HG02642 (cell line): ENCODE measurements around the gene RAD54L.
"Not testable (repeated sequence)": the region's sequence is repeated elsewhere in the genome, so short reads cannot be mapped to it uniquely, and the experiment has no call there.

ENCODE experiments used
- ATAC-seq: cut with Tn5 transposase; IDR thresholded peaks from one replicate; pipeline ENCODE4 v1.9.1; 2021; ENCODE audit warnings: mild to moderate bottlenecking; ENCODE audit not compliant: unreplicated experiment, poor library complexity

RAD54L gene

DNA sequence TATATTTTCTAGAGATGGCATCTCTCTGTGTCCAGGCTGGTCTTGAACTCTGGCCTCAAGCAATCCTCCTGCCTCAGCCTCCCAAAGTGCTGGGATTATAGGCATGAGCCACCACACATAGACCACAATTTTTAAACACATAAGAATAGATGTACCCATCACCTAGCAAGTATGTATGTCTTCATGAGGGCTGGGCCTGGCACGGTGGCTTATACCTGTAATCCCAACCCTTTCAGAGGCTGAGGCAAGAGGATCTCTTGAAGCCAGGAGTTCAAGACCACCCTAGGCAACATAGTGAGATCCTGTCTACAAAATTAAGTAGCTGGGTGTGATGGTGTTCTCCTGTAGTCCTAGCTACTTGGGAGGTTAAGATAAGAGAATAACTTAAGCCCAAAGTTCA, 69.8 kb downstream of the RAD54L start:
- no peak for ATAC-seq

DNA sequence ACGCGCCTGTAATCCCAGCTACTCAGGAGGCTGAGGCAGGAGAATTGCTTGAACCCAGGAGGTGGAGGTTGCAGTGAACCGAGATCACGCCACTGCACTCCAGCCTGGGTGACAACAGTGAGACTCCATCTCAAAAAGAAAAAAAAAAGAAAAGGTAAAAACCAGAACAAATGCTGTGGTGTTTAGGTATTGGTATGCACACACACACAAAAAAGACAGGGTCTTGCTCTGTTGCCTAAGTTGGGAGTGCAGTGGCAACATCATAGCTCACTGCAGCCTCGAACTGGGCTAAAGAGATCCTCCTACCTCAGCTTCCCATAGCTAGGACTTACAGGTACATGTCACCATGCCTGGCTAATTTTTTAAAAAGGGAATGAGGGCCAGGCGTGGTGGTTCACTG, 71.7 kb downstream of the RAD54L start:
- not testable (repeated sequence) for ATAC-seq

DNA sequence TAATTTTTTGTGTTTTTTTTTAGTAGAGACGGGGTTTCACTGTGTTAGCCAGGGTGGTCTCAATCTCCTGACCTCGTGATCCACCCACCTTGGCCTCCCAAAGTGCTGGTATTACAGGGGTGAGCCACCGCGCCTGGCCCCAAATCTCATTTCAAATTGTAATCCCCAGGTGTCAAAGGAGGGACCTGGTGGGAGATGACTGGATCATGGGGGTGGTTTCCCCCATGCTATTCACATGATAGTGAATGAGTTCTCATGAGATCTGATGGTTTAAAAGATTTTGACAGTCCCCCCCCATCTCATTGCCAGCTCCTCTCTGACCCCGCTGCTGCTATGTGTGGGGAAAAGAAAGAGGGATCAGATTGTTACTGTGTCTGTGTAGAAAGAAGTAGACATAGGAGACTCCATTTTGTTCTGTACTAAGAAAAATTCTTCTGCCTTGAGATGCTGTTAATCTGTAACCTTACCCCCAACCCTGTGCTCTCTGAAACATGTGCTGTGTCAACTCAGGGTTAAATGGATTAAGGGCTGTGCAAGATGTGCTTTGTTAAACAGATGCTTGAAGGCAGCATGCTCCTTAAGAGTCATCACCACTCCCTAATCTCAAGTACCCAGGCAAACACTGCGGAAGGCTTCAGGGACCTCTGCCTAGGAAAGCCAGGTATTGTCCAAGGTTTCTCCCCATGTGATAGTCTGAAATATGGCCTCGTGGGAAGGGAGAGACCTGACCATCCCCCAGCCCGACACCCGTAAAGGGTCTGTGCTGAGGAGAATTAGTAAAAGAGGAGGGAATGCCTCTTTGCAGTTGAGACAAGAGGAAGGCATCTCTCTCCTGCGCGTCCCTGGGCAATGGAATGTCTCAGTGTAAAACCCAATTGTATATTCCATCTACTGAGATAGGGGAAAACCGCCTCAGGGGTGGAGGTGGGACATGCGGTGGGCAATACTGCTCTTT, 72.7 kb downstream of the RAD54L start:
- not testable (repeated sequence) for ATAC-seq

DNA sequence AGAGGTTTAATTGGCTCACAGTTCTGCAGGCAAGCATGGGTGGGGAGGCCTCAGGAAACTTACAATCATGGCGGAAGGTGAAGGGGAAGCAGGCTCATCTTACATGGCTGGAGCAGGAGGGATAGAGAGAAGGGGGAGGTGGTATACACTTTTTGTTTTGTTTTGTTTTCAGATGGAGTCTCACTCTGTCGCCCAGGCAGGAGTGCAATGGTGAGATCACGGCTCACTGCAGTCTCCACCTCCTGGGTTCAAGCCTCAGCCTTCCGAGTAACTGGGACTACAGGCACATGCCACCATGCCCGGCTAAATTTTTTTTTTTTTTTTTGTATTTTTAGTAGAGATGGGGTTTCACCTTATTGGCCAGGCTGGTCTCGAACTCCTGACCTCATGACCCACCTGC, 74.6 kb downstream of the RAD54L start:
- ATAC-seq, result not testable (repeated sequence)

DNA sequence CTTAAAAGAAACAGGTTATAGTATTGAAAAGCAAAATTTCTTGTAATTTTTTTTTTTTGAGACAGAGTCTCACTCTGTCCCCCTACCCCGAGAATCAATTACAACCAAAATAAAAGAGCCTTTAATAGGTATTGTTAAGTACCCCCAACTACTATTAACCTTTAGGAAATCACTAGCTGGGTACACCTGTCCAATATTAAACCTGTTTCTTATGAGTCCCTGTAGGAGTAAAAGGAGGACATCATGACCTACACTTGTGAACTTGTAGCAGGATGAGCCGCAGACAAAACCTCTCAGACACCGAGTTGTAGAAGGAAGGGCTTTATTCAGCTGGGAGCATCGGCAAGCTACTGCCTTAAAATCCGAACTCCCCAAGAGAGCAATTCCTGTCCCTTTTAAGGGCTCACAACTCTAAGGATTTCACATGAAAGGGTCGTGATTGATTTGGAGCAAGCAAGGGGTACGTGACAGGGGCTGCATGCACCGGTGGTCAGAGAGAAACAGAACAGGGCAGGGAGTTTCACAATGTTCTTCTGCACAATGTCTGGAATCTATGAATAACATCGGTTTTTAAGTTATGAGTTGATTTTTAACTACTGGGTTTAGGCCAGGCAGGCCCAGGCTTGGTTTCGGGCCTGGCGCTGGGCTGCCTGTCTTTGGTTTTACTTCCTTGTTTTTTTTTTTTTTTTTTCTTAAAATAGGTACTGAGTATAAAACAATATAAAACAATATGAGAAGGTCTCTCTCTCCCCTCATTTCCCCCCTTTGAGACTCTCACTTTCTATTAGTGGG, 77.9 kb downstream of the RAD54L start:
- not testable (repeated sequence) for ATAC-seq
